HG03439 (cell line): Measurements from ENCODE around the gene CD300E.
"Not testable (repeated sequence)": the region's sequence is repeated elsewhere in the genome, so short reads cannot be mapped to it uniquely, and the experiment has no call there.

Experiments
- ATAC-seq: cut with Tn5 transposase; IDR thresholded peaks from one replicate; pipeline ENCODE4 v1.9.1; 2021; ENCODE audit warnings: mild to moderate bottlenecking, moderate library complexity; ENCODE audit not compliant: unreplicated experiment

CD300E gene

DNA sequence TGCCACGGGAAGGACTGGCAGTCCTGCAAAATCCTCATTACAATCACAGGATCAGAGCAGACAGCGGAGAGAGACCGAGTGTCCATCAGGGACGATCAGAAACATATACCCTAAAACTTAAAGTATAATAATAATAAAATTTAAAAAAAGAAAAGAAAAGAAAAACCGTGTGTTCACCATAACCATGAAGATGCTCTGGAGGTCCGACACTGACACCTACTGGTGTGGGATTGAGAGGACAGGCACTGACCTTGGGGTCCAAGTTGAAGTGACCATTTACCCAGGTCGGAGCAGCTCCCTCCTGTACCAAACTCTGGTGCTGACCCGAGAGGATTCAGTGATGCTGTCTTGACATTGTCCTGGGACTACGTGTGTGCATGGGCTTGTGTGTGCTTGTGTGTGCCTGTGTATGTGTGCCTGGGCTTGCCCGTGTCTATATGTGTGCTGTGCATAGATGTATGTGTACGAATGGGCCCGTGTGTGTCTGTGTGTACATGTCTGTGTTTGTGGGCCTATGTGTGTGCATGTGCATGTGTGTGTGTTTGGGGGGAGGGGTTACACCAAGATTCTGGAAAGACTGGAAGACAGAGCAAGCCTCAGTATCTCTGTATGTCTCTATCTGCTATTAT is 21.5 kb downstream of the CD300E start:
- ATAC-seq, result no peak

DNA sequence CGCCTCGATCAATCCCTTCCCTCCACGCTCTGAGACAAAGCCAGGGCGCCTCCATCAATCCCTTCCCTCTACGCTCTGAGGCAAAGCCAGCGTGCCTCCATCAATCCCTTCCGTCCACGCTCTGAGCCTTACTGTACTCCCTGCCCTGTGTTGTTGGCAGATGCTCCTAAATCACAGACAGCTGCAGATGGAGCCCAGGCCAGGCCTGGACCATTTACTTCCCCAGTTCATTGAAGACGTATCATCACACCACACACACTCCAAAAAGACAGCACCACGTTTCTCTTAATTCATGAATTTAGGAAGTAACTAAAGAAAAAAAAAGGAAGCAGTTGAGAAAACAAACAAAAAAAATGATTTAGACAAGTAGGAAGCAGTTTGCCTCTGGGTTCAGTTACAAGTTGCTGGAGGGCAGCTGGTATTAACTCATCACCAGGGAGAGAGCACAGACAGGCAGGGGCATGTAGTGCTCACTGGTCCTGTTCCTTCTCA is 24.0 kb downstream of the CD300E start:
- ATAC-seq, result no peak

GRCh38 chr17:74599023-74599399 is 24.5 kb downstream of the CD300E start:
- no peak for ATAC-seq

GRCh38 chr17:74598346-74599022 is 25.1 kb downstream of the CD300E start:
- ATAC-seq, result no peak

DNA sequence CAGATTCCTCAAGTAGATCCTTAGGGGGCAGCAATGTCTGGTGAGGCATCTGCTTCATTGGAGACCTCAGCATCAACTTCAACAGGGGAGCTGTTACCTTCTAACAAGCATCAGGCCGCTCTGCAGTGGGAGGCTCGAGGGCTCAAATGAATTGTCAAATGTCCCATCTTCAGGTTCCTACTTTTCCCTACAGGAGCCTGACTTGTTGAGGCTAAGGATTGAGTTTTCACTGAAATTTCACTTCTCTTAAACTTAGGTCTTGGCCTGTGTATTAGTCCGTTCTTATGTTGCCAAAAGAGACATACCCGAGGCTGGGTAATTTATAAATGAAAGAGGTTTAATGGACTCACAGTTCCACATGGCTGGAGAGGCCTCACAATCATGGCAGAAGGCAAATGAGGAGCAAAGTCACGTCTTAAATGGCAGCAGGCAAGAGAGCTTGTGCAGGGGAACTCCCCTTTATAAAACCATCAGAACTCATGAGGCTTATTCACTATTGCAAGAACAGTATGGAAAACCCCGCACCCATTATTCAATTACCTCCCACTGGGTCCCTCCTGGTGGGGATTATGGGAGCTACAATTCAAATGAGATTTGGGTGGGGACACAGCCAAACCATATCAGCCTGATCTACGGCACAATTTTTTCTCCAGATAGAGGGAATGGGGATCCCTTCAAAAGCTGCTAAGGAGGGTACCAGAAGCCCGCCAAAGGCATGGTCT is 26.3 kb downstream of the CD300E start:
- ATAC-seq, result no peak

DNA sequence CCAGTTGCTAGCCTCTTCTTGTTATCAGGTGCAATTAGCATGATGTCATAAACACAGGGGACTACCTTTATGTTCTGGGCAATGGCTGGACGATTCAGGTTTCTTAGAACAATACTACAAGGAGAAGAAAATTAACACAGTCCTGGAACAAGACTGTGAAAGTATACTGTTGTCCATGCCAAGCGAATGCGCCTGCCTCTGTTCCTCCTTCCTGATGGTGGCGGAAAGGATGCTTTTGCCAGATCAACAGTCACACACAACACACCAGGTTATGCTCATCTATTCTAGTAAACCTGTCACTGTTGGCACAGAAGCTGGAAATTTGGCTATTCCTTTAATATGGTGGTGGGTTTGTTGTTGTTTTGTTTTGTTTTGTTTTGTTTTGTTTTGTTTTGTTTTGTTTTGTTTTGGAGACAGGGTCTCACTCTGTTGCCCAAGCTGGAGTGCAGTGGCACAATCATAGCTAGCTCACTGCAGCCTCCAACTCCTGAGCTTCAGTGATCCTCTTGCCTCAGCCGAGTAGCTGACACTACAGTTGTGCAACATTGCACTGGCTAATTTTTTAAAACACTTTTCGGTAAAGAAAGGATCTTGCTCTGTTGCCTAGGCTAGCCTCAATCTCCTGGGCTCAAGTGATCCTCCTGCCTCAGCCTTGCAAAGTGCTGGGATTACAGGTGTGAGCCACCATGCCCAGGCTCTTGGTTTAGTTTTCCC is 28.3 kb downstream of the CD300E start:
- ATAC-seq, result no peak

DNA sequence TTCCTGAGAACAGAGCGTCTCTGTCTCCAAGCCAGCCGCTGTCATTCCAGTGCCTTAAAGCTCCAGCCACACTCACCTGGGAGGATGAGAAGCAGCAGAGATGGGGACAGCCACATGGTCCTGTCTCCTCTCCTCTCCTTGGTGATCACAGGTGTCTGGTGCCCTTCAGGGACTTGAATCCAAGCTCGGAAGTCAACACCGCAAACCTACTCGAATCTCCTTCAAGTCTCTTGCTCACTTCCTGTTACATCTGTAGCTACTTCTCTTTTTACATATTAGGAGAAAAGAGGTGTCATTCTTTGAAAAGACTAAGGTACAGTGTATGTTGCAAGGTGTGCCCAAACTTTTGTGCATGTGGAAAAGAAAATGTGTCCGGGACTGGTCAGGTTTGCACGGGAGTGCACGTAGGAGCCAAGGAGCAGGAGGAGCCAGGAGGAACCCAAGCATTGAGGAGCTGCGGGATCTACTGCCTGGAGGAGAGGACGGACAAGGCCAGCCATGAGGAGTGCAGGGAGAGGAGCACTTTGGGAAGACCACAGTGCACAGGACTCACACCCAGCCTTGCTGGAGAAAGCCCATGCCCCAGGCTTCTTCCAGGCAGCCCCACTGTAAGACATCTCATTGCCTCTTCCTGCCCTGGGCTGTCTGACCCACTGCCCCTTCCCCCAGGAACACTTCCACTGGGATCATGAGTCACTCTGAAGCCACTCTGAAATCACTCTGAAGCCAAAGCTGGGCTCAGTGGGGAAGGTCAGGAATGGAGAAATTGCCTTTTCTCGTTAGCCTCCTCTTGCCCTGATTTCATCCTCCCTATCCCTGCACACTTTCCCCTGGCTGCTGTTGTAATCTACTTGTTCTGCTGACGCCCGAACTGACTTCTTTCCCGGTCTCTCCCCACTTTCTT is 31.2 kb downstream of the CD300E start, which contains the start of gene CD300LD:
Gene CD300LD, minus strand, starts transcription at position 197 of the 904 bp plus-strand sequence. Its CDS starts 81 bp downstream, at position 116.
- no peak for ATAC-seq

- no peak for ATAC-seq
Observed at GRCh38 chr17:74591503-74591902, 32.0 kb downstream of the CD300E start.

- no peak for ATAC-seq
Observed at GRCh38 chr17:74585711-74586110, 37.8 kb downstream of the CD300E start.

- ATAC-seq, result no peak
Observed at GRCh38 chr17:74584292-74585060, 39.1 kb downstream of the CD300E start.

- no peak for ATAC-seq
Observed at GRCh38 chr17:74582633-74583032, 40.9 kb downstream of the CD300E start.

GRCh38 chr17:74579900-74580299 is 43.6 kb downstream of the CD300E start:
- no peak for ATAC-seq

- ATAC-seq, result no peak
Observed at GRCh38 chr17:74578979-74579378, 44.6 kb downstream of the CD300E start.

- ATAC-seq, result no peak
Observed at GRCh38 chr17:74574489-74575142, 48.9 kb downstream of the CD300E start.

DNA sequence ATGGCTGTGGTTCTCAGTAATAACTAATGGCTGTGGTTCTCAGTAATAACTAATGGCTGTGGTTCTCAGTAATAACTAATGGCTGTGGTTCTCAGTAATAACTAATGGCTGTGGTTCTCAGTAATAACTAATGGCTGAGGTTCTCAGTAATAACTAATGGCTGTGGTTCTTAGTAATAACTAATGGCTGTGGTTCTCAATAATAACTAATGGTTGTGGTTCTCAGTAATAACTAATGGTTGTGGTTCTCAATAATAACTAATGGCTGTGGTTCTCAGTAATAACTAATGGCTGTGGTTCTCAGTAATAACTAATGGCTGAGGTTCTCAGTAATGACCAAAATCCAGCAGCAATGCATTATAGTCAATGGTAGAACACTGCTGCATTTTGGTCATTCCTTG is 49.9 kb downstream of the CD300E start:
- ATAC-seq, result not testable (repeated sequence)

- no peak for ATAC-seq
Observed at GRCh38 chr17:74573169-74573568, 50.4 kb downstream of the CD300E start.

GRCh38 chr17:74571621-74572270 is 51.8 kb downstream of the CD300E start:
- no peak for ATAC-seq
